Suprapubic skin (tissue), 4 donors: ENCODE results near the gene LDLRAD4. TPM values are rescaled to one million over a fixed set of nuclear protein-coding genes. Genes with fewer than 3 reads are reported as not detected.
A peak's percentile ranks its signal among the peaks of the same experiment; 100 is the strongest.

ENCODE experiments used
- DNase-seq, 2 donors: peaks; one replicate each; pipeline ENCODE4 v3.0.0-alpha.2; 2019; ENCODE audit warnings: low spot score in 2 of 2
- H3K27ac ChIP-seq: fragments of 200-600 bp; sonication (generic); one replicate; pipeline ENCODE4 v1.5.1; 2019
- H3K27me3 ChIP-seq: fragments of 200-600 bp; sonication (generic); one replicate; pipeline ENCODE4 v1.5.1; 2019
- H3K36me3 ChIP-seq: fragments of 200-600 bp; sonication (generic); one replicate; pipeline ENCODE4 v1.5.1; 2019
- H3K4me1 ChIP-seq: fragments of 200-600 bp; sonication (generic); one replicate; pipeline ENCODE4 v1.5.1; 2019
- H3K4me3 ChIP-seq: fragments of 200-600 bp; sonication (generic); one replicate; pipeline ENCODE4 v1.5.1; 2019; ENCODE audit warnings: mild to moderate bottlenecking
- H3K9me3 ChIP-seq: fragments of 200-600 bp; sonication (generic); one replicate; pipeline ENCODE4 v1.5.1; 2019
- EP300 ChIP-seq: sonication (generic); formaldehyde crosslinking; IDR thresholded peaks from one replicate; pipeline ENCODE4 v1.6.1; 2017; ENCODE audit warnings: antibody characterized with exemption
- POLR2A ChIP-seq, 2 donors: fragments of 450-650 bp; IDR thresholded peaks; one replicate each; pipeline ENCODE4 v1.6.1; 2017; ENCODE audit warnings: antibody characterized with exemption in 2 of 2, mild to moderate bottlenecking in 2 of 2, moderate library complexity in 2 of 2
- POLR2AphosphoS5 ChIP-seq, 3 donors: sonication (generic); formaldehyde crosslinking; IDR thresholded peaks; one replicate each; pipeline ENCODE4 v1.6.1; 2017; ENCODE audit warnings: antibody characterized with exemption in 3 of 3
- WGBS: methylation state at CpG from one replicate; pipeline ENCODE4 v1.1.5; 2018; 5-methylcytosine and 5-hydroxymethylcytosine counted together
- total RNA-seq, 4 donors: library from RNA; depleted of rRNA; stranded (reverse); fragments of >200 nt; gene quantifications; one replicate each; pipeline ENCODE4 v1.1.0, GENCODE V29; 2016
- TF ChIP-seq, protein P1 (sequence below), 2 donors: fragments of 200-600 bp in 1 of 2; fragments of 450-650 bp in 1 of 2; sonication (generic) in 1 of 2; IDR thresholded peaks; one replicate each; pipeline ENCODE4 v1.5.1; 2016 to 2019; ENCODE audit warnings: antibody characterized with exemption in 2 of 2, mild to moderate bottlenecking in 1 of 2, moderate library complexity in 1 of 2

The LDLRAD4 gene
- total RNA-seq, 4 donors from 2014 or later: 10.1 to 31.6 (median 15.1) TPM

DNA sequence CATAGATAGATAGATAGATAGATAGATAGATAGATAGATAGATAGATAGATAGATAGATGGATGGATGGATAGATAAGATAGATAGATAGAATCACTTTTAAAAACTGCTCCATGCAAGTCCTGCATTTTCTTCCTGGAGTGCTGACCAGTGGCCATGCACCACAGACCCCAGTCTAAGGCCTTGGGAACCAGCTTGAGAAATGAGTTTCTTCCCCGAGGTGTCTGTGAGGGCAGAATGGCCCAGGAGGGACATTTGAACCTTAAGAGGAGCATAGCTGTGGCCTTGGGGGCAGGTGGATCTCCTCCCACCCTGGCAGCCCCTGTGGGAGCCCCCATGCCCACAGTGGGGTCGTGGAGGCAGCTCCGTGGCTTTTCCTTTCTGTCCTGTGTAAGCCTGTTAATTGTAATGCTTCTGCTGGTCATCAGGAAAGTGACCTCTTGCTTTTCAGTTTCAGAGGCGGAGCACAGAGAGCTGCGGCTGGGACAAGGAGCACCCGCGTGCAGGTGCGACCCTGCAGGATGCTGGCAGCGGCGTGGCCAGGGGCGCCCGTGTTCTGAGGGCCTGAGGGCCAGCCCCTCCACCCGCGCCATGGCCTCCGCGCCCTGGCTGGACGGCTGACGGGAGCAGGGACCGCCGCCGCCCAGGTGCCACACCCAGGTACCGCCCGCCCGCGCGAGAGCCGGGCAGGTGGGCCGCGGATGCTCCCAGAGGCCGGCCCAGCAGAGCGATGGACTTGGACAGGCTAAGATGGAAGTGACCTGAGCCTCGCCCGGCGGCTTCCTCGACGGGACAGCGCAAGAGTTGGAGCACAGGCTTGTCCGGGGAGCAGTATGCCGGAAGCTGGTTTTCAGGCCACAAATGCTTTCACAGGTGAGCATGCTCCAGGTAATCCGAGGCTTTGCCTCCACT is 168.6 kb downstream of the LDLRAD4 start:
- 95% methylated on average over 23 of the region's 40 CpGs for WGBS

GRCh38 chr18:13387855-13388548 is 169.4 kb downstream of the LDLRAD4 start:
- H3K4me3 ChIP-seq: no peak overlapping the region
- H3K36me3 ChIP-seq: no peaks in the 10 kb centered on the region
- no peaks in the 10 kb centered on the region for H3K9me3 ChIP-seq
- peak overlapping the region; percentile 26 for H3K27ac ChIP-seq
- no peaks in the 10 kb centered on the region for H3K27me3 ChIP-seq
- WGBS: 56% methylated on average over 13 of the region's 13 CpGs
- DNase-seq: peak; percentile 45 to 67
- peaks cover 21% of the 10 kb centered on the region for H3K4me1 ChIP-seq
- no peak for TF ChIP-seq POLR2AphosphoS5 (IDR thresholded peaks at IDR 0.05)
- no peak for TF ChIP-seq EP300
- no peak for TF ChIP-seq POLR2A (IDR thresholded peaks at IDR 0.05)
- TF ChIP-seq, protein P1, sequence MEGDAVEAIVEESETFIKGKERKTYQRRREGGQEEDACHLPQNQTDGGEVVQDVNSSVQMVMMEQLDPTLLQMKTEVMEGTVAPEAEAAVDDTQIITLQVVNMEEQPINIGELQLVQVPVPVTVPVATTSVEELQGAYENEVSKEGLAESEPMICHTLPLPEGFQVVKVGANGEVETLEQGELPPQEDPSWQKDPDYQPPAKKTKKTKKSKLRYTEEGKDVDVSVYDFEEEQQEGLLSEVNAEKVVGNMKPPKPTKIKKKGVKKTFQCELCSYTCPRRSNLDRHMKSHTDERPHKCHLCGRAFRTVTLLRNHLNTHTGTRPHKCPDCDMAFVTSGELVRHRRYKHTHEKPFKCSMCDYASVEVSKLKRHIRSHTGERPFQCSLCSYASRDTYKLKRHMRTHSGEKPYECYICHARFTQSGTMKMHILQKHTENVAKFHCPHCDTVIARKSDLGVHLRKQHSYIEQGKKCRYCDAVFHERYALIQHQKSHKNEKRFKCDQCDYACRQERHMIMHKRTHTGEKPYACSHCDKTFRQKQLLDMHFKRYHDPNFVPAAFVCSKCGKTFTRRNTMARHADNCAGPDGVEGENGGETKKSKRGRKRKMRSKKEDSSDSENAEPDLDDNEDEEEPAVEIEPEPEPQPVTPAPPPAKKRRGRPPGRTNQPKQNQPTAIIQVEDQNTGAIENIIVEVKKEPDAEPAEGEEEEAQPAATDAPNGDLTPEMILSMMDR (IDR thresholded peaks at IDR 0.05): no peak

More for the DNA sequence above, 168.6 kb downstream of the LDLRAD4 start:
- peak; percentile 57 to 60 for DNase-seq
- H3K4me3 ChIP-seq: no peak overlapping the region
- H3K27me3 ChIP-seq: no peaks in the 10 kb centered on the region
- H3K36me3 ChIP-seq: no peaks in the 10 kb centered on the region
- TF ChIP-seq, protein P1 (IDR thresholded peaks at IDR 0.05): no peak
- no peak for TF ChIP-seq POLR2AphosphoS5 (IDR thresholded peaks at IDR 0.05)
- no peak for TF ChIP-seq POLR2A (IDR thresholded peaks at IDR 0.05)
- peaks cover 30% of the 10 kb centered on the region for H3K4me1 ChIP-seq
- H3K9me3 ChIP-seq: no peaks in the 10 kb centered on the region
- peak overlapping the region; percentile 6 for H3K27ac ChIP-seq

- H3K27me3 ChIP-seq: no peaks in the 10 kb centered on the region
- H3K4me1 ChIP-seq: peaks cover 13% of the 10 kb centered on the region
- no peak overlapping the region for H3K4me3 ChIP-seq
- H3K27ac ChIP-seq: peak overlapping the region; percentile 26
- DNase-seq: peak; percentile 58 to 64
- H3K36me3 ChIP-seq: no peaks in the 10 kb centered on the region
- H3K9me3 ChIP-seq: no peaks in the 10 kb centered on the region
- WGBS: 85% methylated on average over 19 of the region's 25 CpGs
- TF ChIP-seq, protein P1 (IDR thresholded peaks at IDR 0.05): no peak
- no peak for TF ChIP-seq POLR2A (IDR thresholded peaks at IDR 0.05)
- TF ChIP-seq EP300: no peak
- no peak for TF ChIP-seq POLR2AphosphoS5 (IDR thresholded peaks at IDR 0.05)
Observed at GRCh38 chr18:13388586-13389490, 170.3 kb downstream of the LDLRAD4 start.

DNA sequence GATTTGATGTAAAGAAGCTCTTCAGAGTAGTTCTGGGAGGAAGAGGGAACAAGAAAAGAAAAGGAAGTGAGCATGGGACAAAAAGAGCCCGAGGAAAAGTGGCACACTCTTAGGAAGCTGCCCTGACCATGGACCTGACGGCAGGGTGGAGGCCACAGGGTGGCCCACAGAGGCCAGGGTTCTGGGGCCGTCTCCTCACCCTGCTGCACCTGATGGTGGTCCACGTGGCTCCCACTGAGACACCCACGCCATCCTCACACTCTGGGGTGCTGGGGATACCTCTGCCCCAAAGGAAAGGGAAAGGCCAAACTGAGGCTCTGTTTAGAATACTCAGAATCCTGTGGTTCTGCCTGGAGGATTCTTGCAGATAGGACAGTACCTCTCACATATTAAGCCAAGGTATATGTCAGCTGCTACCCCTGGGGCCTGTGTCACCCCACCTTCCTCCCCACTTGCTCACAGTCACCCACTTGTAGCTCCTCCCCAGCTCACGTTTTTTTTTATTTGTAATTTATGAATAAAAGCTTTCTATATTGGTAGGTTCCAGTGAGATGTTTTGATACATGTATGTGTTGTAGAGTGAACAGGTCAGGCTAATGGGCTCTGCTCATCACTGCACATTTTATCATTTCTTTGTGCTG is 171.1 kb downstream of the LDLRAD4 start:
- no peak overlapping the region for H3K27ac ChIP-seq
- TF ChIP-seq POLR2AphosphoS5 (IDR thresholded peaks at IDR 0.05): no peak
- TF ChIP-seq EP300: no peak
- no peak for TF ChIP-seq POLR2A (IDR thresholded peaks at IDR 0.05)

GRCh38 chr18:13390196-13390595 is 171.6 kb downstream of the LDLRAD4 start:
- TF ChIP-seq, protein P1 (IDR thresholded peaks at IDR 0.05): no peak
- TF ChIP-seq POLR2AphosphoS5 (IDR thresholded peaks at IDR 0.05): no peak
- TF ChIP-seq POLR2A (IDR thresholded peaks at IDR 0.05): no peak
- no peak for TF ChIP-seq EP300
- no peaks in the 10 kb centered on the region for H3K27me3 ChIP-seq
- WGBS: 78% methylated on average over 12 of the region's 12 CpGs
- H3K9me3 ChIP-seq: no peaks in the 10 kb centered on the region
- H3K36me3 ChIP-seq: no peaks in the 10 kb centered on the region
- no peak overlapping the region for H3K27ac ChIP-seq
- H3K4me3 ChIP-seq: no peak overlapping the region
- DNase-seq: peak in 1 of 2 donors; percentile 57
- peaks cover 13% of the 10 kb centered on the region for H3K4me1 ChIP-seq

More for the DNA sequence above, 171.1 kb downstream of the LDLRAD4 start:
- Histone ChIP-seq H3K4me3 (no peak overlapping the region), H3K9me3 (no peaks in the 10 kb centered on the region), H3K4me1 (peaks cover 11% of the 10 kb centered on the region), H3K27me3 (no peaks in the 10 kb centered on the region), H3K36me3 (no peaks in the 10 kb centered on the region)
- DNase-seq: peak in 1 of 2 donors; percentile 69
- WGBS: 77% methylated on average over 6 of the region's 6 CpGs
